Caco-2 (cell line): Measurements from ENCODE around the gene SCFD2. TPM values are rescaled to one million over a fixed set of nuclear protein-coding genes. Genes with fewer than 3 reads are reported as not detected.

ENCODE experiments used
- BruUV-seq: library from RNA; stranded (reverse); fragments of 400-500 nt; replicated peaks from 2 replicates; lab custom pipeline; 2021; lab: Mats Ljungman, UMichigan
- CTCF ChIA-PET: fragments of 300-600 bp; sonication (Branson Sonifier 250); formaldehyde crosslinking; loops from one replicate; lab custom pipeline; 2022; ENCODE audit warnings: antibody characterized with exemption; lab: Charles Lee
- POLR2A ChIA-PET: fragments of 300-600 bp; sonication (Branson Sonifier 250); formaldehyde crosslinking; loops from one replicate; lab custom pipeline; 2022; ENCODE audit warnings: antibody characterized with exemption; lab: Charles Lee
- DNase-seq, 2 experiments: peaks; one replicate each; pipeline versions ENCODE4 v3.0.0 to v3.0.0-alpha.2; 2020 to 2022
- H3K27me3 ChIP-seq: replicated peaks from 2 replicates; pipeline ENCODE4 v1.6.0; 2011; ENCODE audit warnings: low read length; ENCODE audit not compliant: control insufficient read depth, insufficient read depth
- H3K36me3 ChIP-seq: 2 replicates; pipeline ENCODE4 v1.5.1; 2011; ENCODE audit warnings: low read length; ENCODE audit not compliant: control insufficient read depth, insufficient read depth
- H3K4me1 ChIP-seq: fragments of 250-450 bp; sonication (Bioruptor Pico); 2 replicates; pipeline ENCODE4 v1.5.1; 2020; ENCODE audit warnings: mild to moderate bottlenecking
- H3K4me3 ChIP-seq: 2 replicates; pipeline ENCODE4 v1.5.1; 2011; ENCODE audit warnings: low read depth, mild to moderate bottlenecking, control low read depth, low read length
- H3K9me3 ChIP-seq: fragments of 250-450 bp; sonication (Bioruptor Pico); 2 replicates; pipeline ENCODE4 v1.5.1; 2020; ENCODE audit warnings: mild to moderate bottlenecking, moderate library complexity
- H3K27ac Mint-ChIP-seq: one replicate; pipeline ENCODE4 v1.8.0; 2022; ENCODE audit warnings: mixed read lengths; ENCODE audit not compliant: unreplicated experiment
- H3K27me3 Mint-ChIP-seq: one replicate; pipeline ENCODE4 v1.8.0; 2022; ENCODE audit warnings: mixed read lengths; ENCODE audit not compliant: insufficient read depth, unreplicated experiment
- H3K36me3 Mint-ChIP-seq: one replicate; pipeline ENCODE4 v1.8.0; 2022; ENCODE audit warnings: mild to moderate bottlenecking, mixed read lengths; ENCODE audit not compliant: insufficient read depth, unreplicated experiment
- H3K4me1 Mint-ChIP-seq: one replicate; pipeline ENCODE4 v1.8.0; 2022; ENCODE audit warnings: low read depth, mixed read lengths; ENCODE audit not compliant: unreplicated experiment
- H3K4me3 Mint-ChIP-seq: one replicate; pipeline ENCODE4 v1.8.0; 2022; ENCODE audit warnings: mild to moderate bottlenecking, moderate library complexity, mixed read lengths; ENCODE audit not compliant: unreplicated experiment
- H3K9me3 Mint-ChIP-seq: one replicate; pipeline ENCODE4 v1.8.0; 2022; ENCODE audit warnings: mixed read lengths; ENCODE audit not compliant: unreplicated experiment
- CTCF ChIP-seq, 2 experiments: fragments of 200-600 bp in 1 of 2; IDR thresholded peaks; 1 replicate in 1 of 2; 2 replicates in 1 of 2; pipeline versions ENCODE4 v1.5.1 to v1.8.0; 2011 to 2022; ENCODE audit warnings: antibody characterized with exemption in 1 of 2, control low read depth in 1 of 2, inconsistent platforms in 1 of 2, low read depth in 1 of 2, low read length in 1 of 2, mild to moderate bottlenecking in 1 of 2, moderate library complexity in 1 of 2; ENCODE audit not compliant: insufficient read depth in 1 of 2, severe bottlenecking in 1 of 2, unreplicated experiment in 1 of 2
- intact Hi-C: fragments of 100-400 bp; cut with micrococcal nuclease; formaldehyde crosslinking; loops from one replicate; pipeline ENCODE4 v1.10.0; 2022; ENCODE audit not compliant: unreplicated experiment
- total RNA-seq: library from RNA; stranded (reverse); gene quantifications from 2 replicates; pipeline ENCODE4 v1.2.3, GENCODE V29; 2022

Gene SCFD2
- total RNA-seq, 1 experiment from 2014 or later = 12.2 TPM

- no peak for TF ChIP-seq CTCF (IDR thresholded peaks at IDR 0.05; ENCODE audit: insufficient read depth in 1 of 2, low read depth in 1 of 2, low read length in 1 of 2, severe bottlenecking in 1 of 2, unreplicated experiment in 1 of 2)
- Histone ChIP-seq H3K4me1 (peaks cover 42% of the 10 kb centered on the region), H3K4me3 (no peak overlapping the region), H3K9me3 (no peaks in the 10 kb centered on the region), H3K36me3 (no peaks in the 10 kb centered on the region), H3K27me3 (no peaks in the 10 kb centered on the region)
- POLR2A ChIA-PET = no interaction called here
- BruUV-seq = no TSS peak
- intact Hi-C loops = no loop called here
- Mint-ChIP-seq H3K4me1 (peaks cover 25% of the 10 kb centered on the region), H3K27me3 (no peaks in the 10 kb centered on the region), H3K27ac (no peak overlapping the region), H3K9me3 (no peaks in the 10 kb centered on the region), H3K36me3 (no peaks in the 10 kb centered on the region), H3K4me3 (no peak overlapping the region)
- no peak for DNase-seq
- CTCF ChIA-PET = no interaction called here
Measured at GRCh38 chr4:52848254-52848653, 517.6 kb downstream of the SCFD2 start.

GRCh38 chr4:52846502-52846901, 519.4 kb downstream of the SCFD2 start:
- Histone ChIP-seq H3K9me3 (no peaks in the 10 kb centered on the region), H3K36me3 (no peaks in the 10 kb centered on the region), H3K27me3 (no peaks in the 10 kb centered on the region), H3K4me3 (no peak overlapping the region), H3K4me1 (peaks cover 32% of the 10 kb centered on the region)
- TF ChIP-seq CTCF (IDR thresholded peaks at IDR 0.05; ENCODE audit: insufficient read depth in 1 of 2, low read depth in 1 of 2, low read length in 1 of 2, severe bottlenecking in 1 of 2, unreplicated experiment in 1 of 2) = no peak
- Mint-ChIP-seq H3K27me3 (no peaks in the 10 kb centered on the region), H3K9me3 (no peaks in the 10 kb centered on the region), H3K27ac (no peak overlapping the region), H3K36me3 (no peaks in the 10 kb centered on the region), H3K4me1 (peaks cover 14% of the 10 kb centered on the region), H3K4me3 (no peak overlapping the region)
- no TSS peak for BruUV-seq
- CTCF ChIA-PET = no interaction called here
- DNase-seq = no peak
- intact Hi-C loops = no loop called here
- POLR2A ChIA-PET = no interaction called here

- Mint-ChIP-seq H3K36me3 (no peaks in the 10 kb centered on the region), H3K4me1 (peaks cover 7% of the 10 kb centered on the region), H3K27ac (no peak overlapping the region), H3K27me3 (no peaks in the 10 kb centered on the region), H3K9me3 (no peaks in the 10 kb centered on the region), H3K4me3 (no peak overlapping the region)
- H3K27me3 ChIP-seq = no peaks in the 10 kb centered on the region
- intact Hi-C loops = no loop called here
- H3K4me1 ChIP-seq = peaks cover 17% of the 10 kb centered on the region
- ChIA-PET CTCF (no interaction called here), POLR2A (no interaction called here)
- no peak overlapping the region for H3K4me3 ChIP-seq
- BruUV-seq = no TSS peak
- H3K9me3 ChIP-seq = no peaks in the 10 kb centered on the region
- no peak for TF ChIP-seq CTCF (IDR thresholded peaks at IDR 0.05; ENCODE audit: insufficient read depth in 1 of 2, low read depth in 1 of 2, low read length in 1 of 2, severe bottlenecking in 1 of 2, unreplicated experiment in 1 of 2)
- no peak for DNase-seq
- no peaks in the 10 kb centered on the region for H3K36me3 ChIP-seq
Measured at GRCh38 chr4:52844596-52844995, 521.3 kb downstream of the SCFD2 start.
